SK-N-SH (cell line): Measurements from ENCODE around the gene INSRR. TPM values are rescaled to one million over a fixed set of nuclear protein-coding genes. Genes with fewer than 3 reads are reported as not detected.

Source experiments
- CTCF ChIA-PET: fragments of 300-600, 350-600 bp; formaldehyde crosslinking; extraction: SDS; loops from one replicate; lab custom pipeline; 2021; lab: Yijun Ruan, JAX
- POLR2A ChIA-PET: fragments of 350-600 bp; sonication (Branson Sonifier 250); formaldehyde crosslinking; extraction: SDS; loops from one replicate; lab custom pipeline; 2020; ENCODE audit warnings: antibody characterized with exemption, inconsistent platforms; lab: Yijun Ruan, JAX
- DNase-seq: peaks from one replicate; pipeline ENCODE4 v3.0.0; 2012
- H2AFZ ChIP-seq: fragments of 200-600 bp; sonication (generic); 2 replicates; pipeline ENCODE4 v1.8.1; 2016; ENCODE audit warnings: antibody characterized with exemption, mild to moderate bottlenecking, low read depth
- H3F3A ChIP-seq: fragments of 200-600 bp; sonication (generic); replicated peaks from 2 replicates; pipeline ENCODE3; 2016; ENCODE audit warnings: antibody characterized with exemption, mild to moderate bottlenecking; ENCODE audit not compliant: insufficient read depth
- H3K27ac ChIP-seq, 2 experiments: fragments of 200-500 bp in 1 of 2; fragments of 200-600 bp in 1 of 2; sonication (Bioruptor generic) in 1 of 2; sonication (generic), shearing (Covaris generic) in 1 of 2; 2 replicates each; pipeline versions ENCODE4 v1.5.1 to v1.6.1; 2014 to 2016; ENCODE audit warnings: low read depth in 2 of 2, inconsistent platforms in 1 of 2, low read length in 1 of 2, mild to moderate bottlenecking in 1 of 2, mixed read lengths in 1 of 2
- H3K27me3 ChIP-seq: fragments of 200-600 bp; sonication (generic), shearing (Covaris generic); 2 replicates; pipeline ENCODE4 v1.6.1; 2016; ENCODE audit warnings: mixed run types; ENCODE audit not compliant: insufficient read depth
- H3K36me3 ChIP-seq, 2 experiments: fragments of 200-500 bp in 1 of 2; fragments of 200-600 bp in 1 of 2; sonication (Bioruptor generic) in 1 of 2; sonication (generic) in 1 of 2; replicated peaks in 1 of 2; 2 replicates each; pipeline versions ENCODE3 to v1.5.1; 2014 to 2016; ENCODE audit warnings: low read length in 1 of 2, mild to moderate bottlenecking in 1 of 2; ENCODE audit not compliant: insufficient read depth in 2 of 2, control insufficient read depth in 1 of 2
- H3K4me1 ChIP-seq, 2 experiments: fragments of 200-500 bp in 1 of 2; fragments of 200-600 bp in 1 of 2; sonication (Bioruptor generic) in 1 of 2; sonication (generic), shearing (Covaris generic) in 1 of 2; 2 replicates each; pipeline versions ENCODE4 v1.5.1 to v1.6.1; 2014 to 2016; ENCODE audit warnings: low read depth in 1 of 2, low read length in 1 of 2, mixed run types in 1 of 2; ENCODE audit not compliant: insufficient read depth in 2 of 2, control insufficient read depth in 1 of 2
- H3K4me2 ChIP-seq: fragments of 200-600 bp; sonication (generic), shearing (Covaris generic); 2 replicates; pipeline ENCODE4 v1.6.1; 2017; ENCODE audit warnings: mixed run types
- H3K4me3 ChIP-seq, 2 experiments: fragments of 200-500 bp in 1 of 2; fragments of 200-600 bp in 1 of 2; sonication (Bioruptor generic) in 1 of 2; sonication (generic), shearing (Covaris generic) in 1 of 2; 2 replicates each; pipeline versions ENCODE4 v1.5.1 to v1.8.1; 2014 to 2016; ENCODE audit warnings: low read depth in 2 of 2, inconsistent platforms in 1 of 2, low read length in 1 of 2, mild to moderate bottlenecking in 1 of 2, mixed read lengths in 1 of 2, moderate library complexity in 1 of 2
- H3K79me2 ChIP-seq: fragments of 200-600 bp; sonication (generic); 2 replicates; pipeline ENCODE4 v1.8.1; 2017; ENCODE audit warnings: mild to moderate bottlenecking; ENCODE audit not compliant: insufficient read depth
- H3K9ac ChIP-seq: fragments of 200-600 bp; sonication (generic); 2 replicates; pipeline ENCODE4 v1.6.1; 2017; ENCODE audit warnings: mixed run types
- H3K9me2 ChIP-seq: fragments of 200-600 bp; sonication (generic); 2 replicates; pipeline ENCODE4 v1.6.1; 2017; ENCODE audit warnings: mixed run types
- H3K9me3 ChIP-seq: fragments of 200-600 bp; sonication (generic); 2 replicates; pipeline ENCODE4 v1.6.1; 2017; ENCODE audit warnings: mixed run types, mild to moderate bottlenecking, moderate library complexity
- H4K20me1 ChIP-seq: fragments of 200-600 bp; sonication (generic); 2 replicates; pipeline ENCODE4 v1.6.1; 2017; ENCODE audit warnings: mild to moderate bottlenecking, mixed run types; ENCODE audit not compliant: insufficient read depth
- CHD2 ChIP-seq: fragments of 150-350 bp; IDR thresholded peaks from 2 replicates; pipeline ENCODE4 v1.6.1; 2018; ENCODE audit warnings: low read length; ENCODE audit not compliant: partially characterized antibody
- EZH2phosphoT487 ChIP-seq: fragments of 200-600 bp; sonication (generic); IDR thresholded peaks from 2 replicates; pipeline ENCODE4 v1.6.1; 2017; ENCODE audit warnings: low read depth, mixed run types, mild to moderate bottlenecking, antibody characterized with exemption, moderate library complexity, borderline replicate concordance
- FOSL2 ChIP-seq: IDR thresholded peaks from 2 replicates; pipeline ENCODE4 v1.4.0; 2012; ENCODE audit warnings: low read depth, mild to moderate bottlenecking, moderate library complexity, borderline replicate concordance
- IRF3 ChIP-seq: fragments of 150-350 bp; IDR thresholded peaks from 2 replicates; pipeline ENCODE4 v1.6.1; 2016; ENCODE audit warnings: mild to moderate bottlenecking, low read depth, low read length
- NRF1 ChIP-seq: IDR thresholded peaks from 2 replicates; pipeline ENCODE4 v1.6.1; 2012; ENCODE audit warnings: low read depth, mild to moderate bottlenecking, low read length
- POLR2AphosphoS5 ChIP-seq: IDR thresholded peaks from 2 replicates; pipeline ENCODE4 v1.6.1; 2012; ENCODE audit warnings: low read depth, low read length
- RCOR1 ChIP-seq: fragments of 150-350 bp; IDR thresholded peaks from 2 replicates; pipeline ENCODE4 v1.6.1; 2017; ENCODE audit warnings: antibody characterized with exemption, low read length
- RFX5 ChIP-seq: IDR thresholded peaks from 2 replicates; pipeline ENCODE4 v1.6.1; 2012; ENCODE audit warnings: mild to moderate bottlenecking, improper control_type of control experiment, low read length
- RXRA ChIP-seq: IDR thresholded peaks from 2 replicates; pipeline ENCODE4 v1.4.0; 2012; ENCODE audit warnings: low read depth, mild to moderate bottlenecking, borderline replicate concordance
- SIN3A ChIP-seq: IDR thresholded peaks from 2 replicates; pipeline ENCODE4 v1.6.1; 2012; ENCODE audit warnings: low read depth, mild to moderate bottlenecking, low read length, moderate library complexity, borderline replicate concordance
- SMC3 ChIP-seq: IDR thresholded peaks from 2 replicates; pipeline ENCODE4 v1.6.1; 2012; ENCODE audit warnings: low read depth, low read length, improper control_type of control experiment
- TAF1 ChIP-seq: IDR thresholded peaks from 2 replicates; pipeline ENCODE4 v1.6.1; 2012; ENCODE audit warnings: low read depth, mild to moderate bottlenecking, low read length, moderate library complexity, borderline replicate concordance
- WGBS: methylation state at CpG from one replicate; pipeline ENCODE4 v1.1.6; 2017; ENCODE audit warnings: low lambda C conversion rate; 5-methylcytosine and 5-hydroxymethylcytosine counted together
- polyA plus RNA-seq, 3 experiments: library from polyadenylated mRNA; depleted of rRNA; stranded (reverse); fragments of >200 nt; gene quantifications; 2 replicates each; pipeline ENCODE4 v1.2.3, GENCODE V29; 2012
- TF ChIP-seq, protein P1 (sequence below): IDR thresholded peaks from 2 replicates; pipeline ENCODE4 v1.4.0; 2012; ENCODE audit warnings: low read depth, borderline replicate concordance
- TF ChIP-seq, protein P2 (sequence below): fragments of 200-600 bp; sonication (generic); IDR thresholded peaks from 2 replicates; pipeline ENCODE4 v1.6.1; 2017; ENCODE audit warnings: antibody characterized with exemption, mild to moderate bottlenecking, moderate library complexity

Gene INSRR
- polyA plus RNA-seq, 1 of the 3 experiments (the other 2 are of a cell fraction) = 0.20 TPM

DNA sequence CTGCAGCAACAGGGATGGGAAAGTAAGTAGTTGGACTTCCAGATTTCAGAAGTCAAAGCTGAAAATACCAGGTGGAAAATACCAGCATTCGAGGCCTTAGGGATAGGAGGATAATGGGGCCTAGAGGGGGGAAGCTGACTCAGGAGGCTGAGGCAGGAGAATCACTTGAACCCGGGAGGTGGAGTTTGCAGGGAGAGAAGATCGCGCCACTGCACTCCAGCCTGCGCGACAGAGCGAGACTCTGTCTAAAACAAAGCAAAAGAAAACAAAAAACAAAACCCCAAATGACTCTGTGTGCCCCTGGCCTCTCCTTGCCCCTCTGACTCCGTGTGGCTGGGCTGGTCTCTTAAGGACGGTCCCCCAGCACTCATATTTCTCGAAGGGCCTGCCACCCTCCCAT, 45.6 kb downstream of the INSRR start:
- POLR2A ChIA-PET = no interaction called here

DNA sequence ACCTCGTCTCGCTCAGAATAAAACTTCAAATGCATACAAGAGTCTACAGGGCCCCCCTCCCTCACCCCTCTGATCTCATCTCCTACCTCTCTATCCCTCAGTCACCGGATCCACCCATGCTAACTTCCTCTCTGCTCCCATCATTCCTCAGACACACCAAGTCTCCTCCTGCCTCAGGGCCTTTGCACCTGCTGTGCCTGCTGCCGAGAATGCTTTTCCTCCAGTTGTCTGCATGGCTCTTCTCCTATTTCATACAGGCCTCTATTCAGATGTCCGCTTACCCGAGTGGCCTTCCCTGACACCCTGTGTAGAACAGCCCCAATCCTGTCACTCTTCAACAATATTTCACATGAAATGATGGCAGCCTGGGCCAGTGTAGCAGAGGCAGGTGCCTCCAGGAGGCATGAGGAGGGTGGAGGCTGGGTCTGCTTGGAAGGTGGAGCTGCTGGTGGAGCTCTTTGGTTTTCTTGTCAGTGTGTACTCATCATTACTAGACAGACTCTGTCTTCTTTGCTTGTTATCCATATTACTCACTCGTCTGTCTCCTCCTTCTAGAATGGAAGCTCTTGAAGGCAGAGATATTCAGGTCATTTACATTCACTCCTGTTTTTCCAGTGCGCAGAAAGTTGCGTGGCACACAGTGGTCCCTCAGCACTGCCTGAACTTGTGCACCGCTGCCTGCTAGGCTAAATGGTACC, 46.5 kb downstream of the INSRR start:
- Histone ChIP-seq H4K20me1 (no peaks in the 10 kb centered on the region), H3K36me3 (no peaks in the 10 kb centered on the region), H3K79me2 (no peaks in the 10 kb centered on the region), H3K27ac (no peak overlapping the region), H3K9ac (no peak overlapping the region), H3K9me3 (no peaks in the 10 kb centered on the region), H3K27me3 (no peaks in the 10 kb centered on the region), H3K9me2 (no peaks in the 10 kb centered on the region), H2AFZ (no peak overlapping the region), H3K4me3 (no peak overlapping the region), H3K4me1 (peaks cover 15 to 29% of the 10 kb centered on the region in 2 experiments), H3F3A (no peaks in the 10 kb centered on the region), H3K4me2 (no peak overlapping the region)
- WGBS = 97% methylated on average over 10 of the region's 10 CpGs
- no peak for TF ChIP-seq SMC3
- TF ChIP-seq, protein P1, sequence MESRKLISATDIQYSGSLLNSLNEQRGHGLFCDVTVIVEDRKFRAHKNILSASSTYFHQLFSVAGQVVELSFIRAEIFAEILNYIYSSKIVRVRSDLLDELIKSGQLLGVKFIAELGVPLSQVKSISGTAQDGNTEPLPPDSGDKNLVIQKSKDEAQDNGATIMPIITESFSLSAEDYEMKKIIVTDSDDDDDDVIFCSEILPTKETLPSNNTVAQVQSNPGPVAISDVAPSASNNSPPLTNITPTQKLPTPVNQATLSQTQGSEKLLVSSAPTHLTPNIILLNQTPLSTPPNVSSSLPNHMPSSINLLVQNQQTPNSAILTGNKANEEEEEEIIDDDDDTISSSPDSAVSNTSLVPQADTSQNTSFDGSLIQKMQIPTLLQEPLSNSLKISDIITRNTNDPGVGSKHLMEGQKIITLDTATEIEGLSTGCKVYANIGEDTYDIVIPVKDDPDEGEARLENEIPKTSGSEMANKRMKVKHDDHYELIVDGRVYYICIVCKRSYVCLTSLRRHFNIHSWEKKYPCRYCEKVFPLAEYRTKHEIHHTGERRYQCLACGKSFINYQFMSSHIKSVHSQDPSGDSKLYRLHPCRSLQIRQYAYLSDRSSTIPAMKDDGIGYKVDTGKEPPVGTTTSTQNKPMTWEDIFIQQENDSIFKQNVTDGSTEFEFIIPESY = no peak
- TF ChIP-seq RCOR1 = no peak
- TF ChIP-seq CHD2 = no peak
- TF ChIP-seq FOSL2 = no peak
- no peak for DNase-seq
- ChIA-PET POLR2A (no interaction called here), CTCF (interaction anchor here (1.0 to 5.5 kb wide), 3 partner anchors 11 to 79 kb away, joined by 4 to 27 read pairs (median 9); partner anchors contain the start of gene NTRK1)

More for the DNA sequence above, 45.6 kb downstream of the INSRR start:
- Histone ChIP-seq H2AFZ (no peak overlapping the region; the same call in 1 of the 2 replicates), H3K79me2 (no peaks in the 10 kb centered on the region), H3K9me2 (no peaks in the 10 kb centered on the region), H3K4me2 (no peak overlapping the region), H3K27me3 (no peaks in the 10 kb centered on the region), H3K9me3 (no peaks in the 10 kb centered on the region), H3F3A (no peaks in the 10 kb centered on the region), H3K36me3 (no peaks in the 10 kb centered on the region), H3K9ac (no peak overlapping the region), H3K4me3 (no peak overlapping the region), H4K20me1 (no peaks in the 10 kb centered on the region), H3K4me1 (peaks cover 15 to 26% of the 10 kb centered on the region in 2 experiments), H3K27ac (no peak overlapping the region)
- 87% methylated on average over 10 of the region's 10 CpGs for WGBS
- CTCF ChIA-PET = interaction anchor here (1.5 to 5.5 kb wide), 3 partner anchors 25 to 87 kb away, joined by 3 to 27 read pairs (median 20); partner anchors contain the start of gene NTRK1
- DNase-seq = no peak
- no peak for TF ChIP-seq EZH2phosphoT487

DNA sequence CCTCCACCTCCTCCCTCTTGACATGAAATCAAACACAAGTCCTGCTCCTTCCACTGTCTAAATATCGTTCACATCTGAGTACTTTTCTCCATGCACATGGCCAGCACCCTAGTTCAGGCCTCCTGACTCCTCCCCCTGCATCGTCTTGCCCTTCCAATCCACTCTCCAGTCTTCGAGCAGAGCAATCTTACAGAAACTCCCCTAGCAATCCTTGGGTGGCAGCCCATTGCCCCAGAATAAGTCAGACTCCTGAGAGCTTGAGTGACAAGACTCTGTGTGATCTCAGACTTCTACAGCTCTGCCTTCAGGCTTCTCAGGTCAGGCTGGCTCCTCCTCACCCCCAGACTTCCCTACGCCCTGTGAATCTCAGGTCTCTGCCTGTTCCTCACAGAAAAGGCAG, 47.7 kb downstream of the INSRR start:
- H4K20me1 ChIP-seq = no peaks in the 10 kb centered on the region
- no peaks in the 10 kb centered on the region for H3K36me3 ChIP-seq
- no peaks in the 10 kb centered on the region for H3K27me3 ChIP-seq
- no peak overlapping the region for H2AFZ ChIP-seq
- WGBS = 70% methylated on average over 4 of the region's 4 CpGs
- H3K4me3 ChIP-seq = no peak overlapping the region
- H3K9me3 ChIP-seq = no peaks in the 10 kb centered on the region
- no peak overlapping the region for H3K9ac ChIP-seq
- ChIA-PET CTCF (interaction anchor here (0.6 to 2.5 kb wide), 5 partner anchors 10 to 80 kb away, joined by 3 to 9 read pairs (median 4); no protein-coding TSS in a partner anchor), POLR2A (no interaction called here)
- no peak overlapping the region for H3K27ac ChIP-seq
- no peak overlapping the region for H3K4me2 ChIP-seq
- H3F3A ChIP-seq = no peaks in the 10 kb centered on the region
- H3K79me2 ChIP-seq = no peaks in the 10 kb centered on the region
- H3K9me2 ChIP-seq = no peaks in the 10 kb centered on the region
- DNase-seq = no peak
- H3K4me1 ChIP-seq = peaks cover 15 to 34% of the 10 kb centered on the region in 2 experiments
- TF ChIP-seq SIN3A (no peak), IRF3 (no peak), RFX5 (no peak), NRF1 (no peak), POLR2AphosphoS5 (no peak), RXRA (no peak), TAF1 (no peak), RCOR1 (no peak)
- TF ChIP-seq, protein P2, sequence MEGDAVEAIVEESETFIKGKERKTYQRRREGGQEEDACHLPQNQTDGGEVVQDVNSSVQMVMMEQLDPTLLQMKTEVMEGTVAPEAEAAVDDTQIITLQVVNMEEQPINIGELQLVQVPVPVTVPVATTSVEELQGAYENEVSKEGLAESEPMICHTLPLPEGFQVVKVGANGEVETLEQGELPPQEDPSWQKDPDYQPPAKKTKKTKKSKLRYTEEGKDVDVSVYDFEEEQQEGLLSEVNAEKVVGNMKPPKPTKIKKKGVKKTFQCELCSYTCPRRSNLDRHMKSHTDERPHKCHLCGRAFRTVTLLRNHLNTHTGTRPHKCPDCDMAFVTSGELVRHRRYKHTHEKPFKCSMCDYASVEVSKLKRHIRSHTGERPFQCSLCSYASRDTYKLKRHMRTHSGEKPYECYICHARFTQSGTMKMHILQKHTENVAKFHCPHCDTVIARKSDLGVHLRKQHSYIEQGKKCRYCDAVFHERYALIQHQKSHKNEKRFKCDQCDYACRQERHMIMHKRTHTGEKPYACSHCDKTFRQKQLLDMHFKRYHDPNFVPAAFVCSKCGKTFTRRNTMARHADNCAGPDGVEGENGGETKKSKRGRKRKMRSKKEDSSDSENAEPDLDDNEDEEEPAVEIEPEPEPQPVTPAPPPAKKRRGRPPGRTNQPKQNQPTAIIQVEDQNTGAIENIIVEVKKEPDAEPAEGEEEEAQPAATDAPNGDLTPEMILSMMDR = no peak
